ENCODE results near the gene ASCC2. TPM values are rescaled to one million over a fixed set of nuclear protein-coding genes. Genes with fewer than 3 reads are reported as not detected.

The ASCC2 gene
- total and polyA plus RNA-seq, 4 donors: 34.6 to 43.7 (median 38.7) TPM

- TF ChIP-seq GABPA (IDR thresholded peaks at IDR 0.05 in 1 of 2, conservative IDR thresholded peaks at IDR 0.05 in 1 of 2) (no peak), YY1 (IDR thresholded peaks at IDR 0.05) (no peak), EGR1 (IDR thresholded peaks at IDR 0.05; ENCODE audit: low read depth in 2 of 2) (no peak), FOXA2 (IDR thresholded peaks at IDR 0.05) (no peak), MAX (IDR thresholded peaks at IDR 0.05) (no peak), SP1 (IDR thresholded peaks at IDR 0.05) (no peak), RAD21 (IDR thresholded peaks at IDR 0.05) (no peak)
Measured at GRCh38 chr22:29801153-29801552, 36.9 kb downstream of the ASCC2 start (continued).

- Histone ChIP-seq H3K36me3 (ENCODE audit: control insufficient read depth in 4 of 4, insufficient read depth in 3 of 4, low read depth in 1 of 4, low read length in 3 of 4) (peaks cover 5 to 38% (median 30%) of the 10 kb centered on the region in 4 donors), H3K27ac (ENCODE audit: low read depth in 1 of 2, low read length in 2 of 2) (peak overlapping the region; percentile 80 to 83), H3K4me3 (ENCODE audit: low read depth in 1 of 3, low read length in 3 of 3) (no peak overlapping the region), H3K9me3 (ENCODE audit: control insufficient read depth in 4 of 4, low read length in 3 of 4) (no peaks in the 10 kb centered on the region), H3K9ac (ENCODE audit: low read depth in 1 of 2, low read length in 2 of 2) (no peak overlapping the region), H3K4me1 (ENCODE audit: control insufficient read depth in 4 of 4, insufficient read depth in 4 of 4, low read length in 3 of 4) (peaks cover 9 to 37% (median 22%) of the 10 kb centered on the region in 4 donors), H3K27me3 (ENCODE audit: control insufficient read depth in 4 of 4, insufficient read depth in 4 of 4, low read length in 3 of 4) (no peaks in the 10 kb centered on the region)
- 21% methylated on average over 8 of the region's 8 CpGs for WGBS
- DNase-seq (ENCODE audit: low spot score): peak; percentile 50
- peak; percentile 41 for TF ChIP-seq HNF4G (IDR thresholded peaks at IDR 0.05)
- peak; percentile 87 for TF ChIP-seq NR2F2 (IDR thresholded peaks at IDR 0.05)
- peak; percentile 55 to 62 for TF ChIP-seq HNF4A (conservative IDR thresholded peaks at IDR 0.05)
- peak; percentile 5 for TF ChIP-seq FOXA2 (IDR thresholded peaks at IDR 0.05)
- TF ChIP-seq CTCF (IDR thresholded peaks at IDR 0.05; ENCODE audit: low read depth, low read length, missing input control): peak; percentile 6
- TF ChIP-seq JUND (IDR thresholded peaks at IDR 0.05): peak; percentile 78 to 92
- peak in 1 of 2 donors; percentile 51 for TF ChIP-seq EGR1 (IDR thresholded peaks at IDR 0.05; ENCODE audit: low read depth in 2 of 2)
- TF ChIP-seq TAF1 (conservative IDR thresholded peaks at IDR 0.05): no peak
- TF ChIP-seq MAX (IDR thresholded peaks at IDR 0.05): peak; percentile 89
- TF ChIP-seq SP1 (IDR thresholded peaks at IDR 0.05): peak; percentile 90
- TF ChIP-seq RAD21 (IDR thresholded peaks at IDR 0.05): peak; percentile 55 to 75
- TF ChIP-seq REST (IDR thresholded peaks at IDR 0.05): peak; percentile 68
- peak; percentile 34 for TF ChIP-seq FOXA1 (IDR thresholded peaks at IDR 0.05)
- peak; percentile 87 for TF ChIP-seq ATF3 (IDR thresholded peaks at IDR 0.05)
- TF ChIP-seq ZBTB33 (IDR thresholded peaks at IDR 0.05): peak; percentile 77
- peak in 1 of 2 donors; percentile 79 for TF ChIP-seq GABPA (IDR thresholded peaks at IDR 0.05 in 1 of 2, conservative IDR thresholded peaks at IDR 0.05 in 1 of 2)
- peak; percentile 76 for TF ChIP-seq YY1 (IDR thresholded peaks at IDR 0.05)
- TF ChIP-seq RXRA (IDR thresholded peaks at IDR 0.05): peak; percentile 91
Measured at GRCh38 chr22:29799217-29799680, 38.8 kb downstream of the ASCC2 start.
